ENCODE data around the gene TECPR2. TPM values are rescaled to one million over a fixed set of nuclear protein-coding genes. Genes with fewer than 3 reads are reported as not detected.

The TECPR2 gene
- polyA plus RNA-seq, 1 donor (not counting 4 experiments of a cell fraction or from before 2014, with no cell fraction given), result 8.3 TPM

GRCh38 chr14:102418169-102418852 is 55.6 kb downstream of the TECPR2 start:
- H3K4me1 ChIP-seq (ENCODE audit: control insufficient read depth, extremely low read depth, insufficient read depth, low read length), result no peaks in the 10 kb centered on the region
- no peak for TF ChIP-seq EZH2 (IDR thresholded peaks at IDR 0.05; ENCODE audit: low read length)
- TF ChIP-seq, protein P1, sequence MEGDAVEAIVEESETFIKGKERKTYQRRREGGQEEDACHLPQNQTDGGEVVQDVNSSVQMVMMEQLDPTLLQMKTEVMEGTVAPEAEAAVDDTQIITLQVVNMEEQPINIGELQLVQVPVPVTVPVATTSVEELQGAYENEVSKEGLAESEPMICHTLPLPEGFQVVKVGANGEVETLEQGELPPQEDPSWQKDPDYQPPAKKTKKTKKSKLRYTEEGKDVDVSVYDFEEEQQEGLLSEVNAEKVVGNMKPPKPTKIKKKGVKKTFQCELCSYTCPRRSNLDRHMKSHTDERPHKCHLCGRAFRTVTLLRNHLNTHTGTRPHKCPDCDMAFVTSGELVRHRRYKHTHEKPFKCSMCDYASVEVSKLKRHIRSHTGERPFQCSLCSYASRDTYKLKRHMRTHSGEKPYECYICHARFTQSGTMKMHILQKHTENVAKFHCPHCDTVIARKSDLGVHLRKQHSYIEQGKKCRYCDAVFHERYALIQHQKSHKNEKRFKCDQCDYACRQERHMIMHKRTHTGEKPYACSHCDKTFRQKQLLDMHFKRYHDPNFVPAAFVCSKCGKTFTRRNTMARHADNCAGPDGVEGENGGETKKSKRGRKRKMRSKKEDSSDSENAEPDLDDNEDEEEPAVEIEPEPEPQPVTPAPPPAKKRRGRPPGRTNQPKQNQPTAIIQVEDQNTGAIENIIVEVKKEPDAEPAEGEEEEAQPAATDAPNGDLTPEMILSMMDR (optimal IDR thresholded peaks at IDR 0.05 in 1 of 3, IDR thresholded peaks at IDR 0.05 in 1 of 3, conservative IDR thresholded peaks at IDR 0.05 in 1 of 3; ENCODE audit: extremely low read depth in 1 of 3, insufficient read depth in 2 of 3, low read length in 3 of 3), result no peak
- dilution Hi-C loops (cut with MboI; ENCODE audit: extremely low pct_ligation_motif_present, low sequenced_read_pairs), result no loop called here
- H3K4me2 ChIP-seq (ENCODE audit: control insufficient read depth, extremely low read depth, insufficient read depth, low read depth, low read length), result no peak overlapping the region
- FAIRE-seq (no peak), DNase-seq (ENCODE audit: low read depth, low spot score) (no peak)
- no peaks in the 10 kb centered on the region for H3K79me2 ChIP-seq (ENCODE audit: control insufficient read depth, insufficient read depth, low read length)
- no peak overlapping the region for H3K4me3 ChIP-seq (ENCODE audit: control insufficient read depth in 2 of 3, extremely low read depth in 1 of 3, insufficient read depth in 2 of 3, low read depth in 1 of 3, low read length in 3 of 3)
- H4K20me1 ChIP-seq (ENCODE audit: control insufficient read depth, extremely low read depth, insufficient read depth, low read length), result no peaks in the 10 kb centered on the region
- H3K9ac ChIP-seq (ENCODE audit: control insufficient read depth, extremely low read depth, insufficient read depth, low read length), result no peak overlapping the region
- H3K9me1 ChIP-seq (ENCODE audit: control insufficient read depth, extremely low read depth, insufficient read depth, low read length), result no peaks in the 10 kb centered on the region
- no peaks in the 10 kb centered on the region for H3K27me3 ChIP-seq (ENCODE audit: control insufficient read depth, extremely low read depth, insufficient read depth, low read length)
- no peaks in the 10 kb centered on the region for H3K9me3 ChIP-seq (ENCODE audit: control insufficient read depth, low read depth, low read length)
- peaks cover 11% of the 10 kb centered on the region in 2 experiments for H3K36me3 ChIP-seq (ENCODE audit: control insufficient read depth in 2 of 2, extremely low read depth in 1 of 2, insufficient read depth in 2 of 2, low read length in 2 of 2)
- H2AFZ ChIP-seq (ENCODE audit: control insufficient read depth, low read length), result no peak overlapping the region
- H3K27ac ChIP-seq (ENCODE audit: control insufficient read depth, insufficient read depth, low read length), result no peak overlapping the region

GRCh38 chr14:102418853-102419240 is 56.1 kb downstream of the TECPR2 start:
- Histone ChIP-seq H3K4me2 (ENCODE audit: control insufficient read depth, extremely low read depth, insufficient read depth, low read depth, low read length) (no peak overlapping the region), H2AFZ (ENCODE audit: control insufficient read depth, low read length) (no peak overlapping the region), H4K20me1 (ENCODE audit: control insufficient read depth, extremely low read depth, insufficient read depth, low read length) (no peaks in the 10 kb centered on the region), H3K9ac (ENCODE audit: control insufficient read depth, extremely low read depth, insufficient read depth, low read length) (no peak overlapping the region), H3K4me1 (ENCODE audit: control insufficient read depth, extremely low read depth, insufficient read depth, low read length) (no peaks in the 10 kb centered on the region), H3K79me2 (ENCODE audit: control insufficient read depth, insufficient read depth, low read length) (no peaks in the 10 kb centered on the region), H3K27ac (ENCODE audit: control insufficient read depth, insufficient read depth, low read length) (no peak overlapping the region), H3K27me3 (ENCODE audit: control insufficient read depth, extremely low read depth, insufficient read depth, low read length) (no peaks in the 10 kb centered on the region), H3K4me3 (ENCODE audit: control insufficient read depth in 2 of 3, extremely low read depth in 1 of 3, insufficient read depth in 2 of 3, low read depth in 1 of 3, low read length in 3 of 3) (no peak overlapping the region), H3K9me1 (ENCODE audit: control insufficient read depth, extremely low read depth, insufficient read depth, low read length) (no peaks in the 10 kb centered on the region), H3K36me3 (ENCODE audit: control insufficient read depth in 2 of 2, extremely low read depth in 1 of 2, insufficient read depth in 2 of 2, low read length in 2 of 2) (peaks cover 11 to 13% of the 10 kb centered on the region in 2 experiments), H3K9me3 (ENCODE audit: control insufficient read depth, low read depth, low read length) (no peaks in the 10 kb centered on the region)
- dilution Hi-C loops (cut with MboI; ENCODE audit: extremely low pct_ligation_motif_present, low sequenced_read_pairs), result no loop called here
- FAIRE-seq, result no peak
- DNase-seq (ENCODE audit: low read depth, low spot score), result no peak
- TF ChIP-seq, protein P1 (optimal IDR thresholded peaks at IDR 0.05 in 1 of 3, IDR thresholded peaks at IDR 0.05 in 1 of 3, conservative IDR thresholded peaks at IDR 0.05 in 1 of 3; ENCODE audit: extremely low read depth in 1 of 3, insufficient read depth in 2 of 3, low read length in 3 of 3), result no peak
- no peak for TF ChIP-seq EZH2 (IDR thresholded peaks at IDR 0.05; ENCODE audit: low read length)
